Measurements from ENCODE around the gene CTNNBIP1. TPM values are rescaled to one million over a fixed set of nuclear protein-coding genes. Genes with fewer than 3 reads are reported as not detected.

CTNNBIP1 gene
- total and polyA plus RNA-seq, 10 donors: 7.3 to 17.5 (median 12.1) TPM

DNA sequence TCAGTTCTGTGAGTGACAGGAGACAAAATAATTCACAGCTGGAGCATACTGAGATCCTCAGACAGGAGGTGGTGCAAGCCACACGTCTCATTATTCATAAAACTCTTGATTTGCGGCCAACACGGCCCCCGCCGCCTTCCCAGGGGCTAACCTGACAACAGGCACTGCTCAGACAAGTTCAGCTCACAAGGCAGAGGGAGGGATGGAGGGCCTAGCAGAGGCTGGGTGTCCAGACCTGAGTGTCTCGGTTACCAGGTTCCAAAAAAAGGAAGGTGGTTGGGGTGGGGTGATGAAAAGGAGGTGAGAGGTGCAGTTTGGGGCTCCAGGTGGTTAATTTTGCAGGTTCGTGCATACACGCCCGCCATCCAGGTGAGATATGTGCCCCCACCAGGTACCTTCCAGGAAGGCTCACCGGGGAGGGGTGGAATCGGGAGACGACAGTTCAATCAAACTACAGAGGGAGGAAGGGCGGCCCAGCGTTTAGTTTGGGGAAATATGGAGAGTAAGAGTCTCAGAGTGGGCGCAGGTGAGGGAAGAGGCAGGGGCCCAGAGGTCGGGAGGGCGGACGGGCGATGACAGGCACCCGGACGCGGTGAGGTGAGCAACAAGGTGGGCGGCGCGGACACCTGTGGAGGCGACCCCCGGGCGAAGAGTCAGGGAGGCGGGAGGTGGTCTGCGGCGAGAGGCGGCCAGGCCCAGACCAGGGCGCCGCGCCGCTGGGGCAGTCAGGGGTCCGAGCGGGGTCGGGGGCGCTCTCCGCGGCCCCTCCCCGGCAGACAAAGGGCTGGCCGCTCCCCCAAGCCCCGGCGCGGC is 629 bp downstream of the CTNNBIP1 start:
- intact Hi-C loops (cut with DNase I; ENCODE audit: low total_unique reads): no loop called here
- TF ChIP-seq POLR2AphosphoS5 (IDR thresholded peaks at IDR 0.05) (no peak), POLR2A (IDR thresholded peaks at IDR 0.05) (no peak)
- TF ChIP-seq, protein P1, sequence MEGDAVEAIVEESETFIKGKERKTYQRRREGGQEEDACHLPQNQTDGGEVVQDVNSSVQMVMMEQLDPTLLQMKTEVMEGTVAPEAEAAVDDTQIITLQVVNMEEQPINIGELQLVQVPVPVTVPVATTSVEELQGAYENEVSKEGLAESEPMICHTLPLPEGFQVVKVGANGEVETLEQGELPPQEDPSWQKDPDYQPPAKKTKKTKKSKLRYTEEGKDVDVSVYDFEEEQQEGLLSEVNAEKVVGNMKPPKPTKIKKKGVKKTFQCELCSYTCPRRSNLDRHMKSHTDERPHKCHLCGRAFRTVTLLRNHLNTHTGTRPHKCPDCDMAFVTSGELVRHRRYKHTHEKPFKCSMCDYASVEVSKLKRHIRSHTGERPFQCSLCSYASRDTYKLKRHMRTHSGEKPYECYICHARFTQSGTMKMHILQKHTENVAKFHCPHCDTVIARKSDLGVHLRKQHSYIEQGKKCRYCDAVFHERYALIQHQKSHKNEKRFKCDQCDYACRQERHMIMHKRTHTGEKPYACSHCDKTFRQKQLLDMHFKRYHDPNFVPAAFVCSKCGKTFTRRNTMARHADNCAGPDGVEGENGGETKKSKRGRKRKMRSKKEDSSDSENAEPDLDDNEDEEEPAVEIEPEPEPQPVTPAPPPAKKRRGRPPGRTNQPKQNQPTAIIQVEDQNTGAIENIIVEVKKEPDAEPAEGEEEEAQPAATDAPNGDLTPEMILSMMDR (IDR thresholded peaks at IDR 0.05 in 8 of 11, conservative IDR thresholded peaks at IDR 0.05 in 3 of 11): no peak

GRCh38 chr1:9908871-9909233 is 1.2 kb downstream of the CTNNBIP1 start:
- no peaks in the 10 kb centered on the region for H3K9me3 ChIP-seq
- intact Hi-C loops (cut with DNase I; ENCODE audit: low total_unique reads): no loop called here
- 68 to 89% (median 81%) methylated on average over 4 of the region's 4 CpGs for WGBS, 5 donors
- no peak for DNase-seq
- H3K36me3 ChIP-seq: no peaks in the 10 kb centered on the region
- H3K4me1 ChIP-seq: peaks cover 15 to 39% (median 22%) of the 10 kb centered on the region in 6 donors
- H3K4me3 ChIP-seq: peak overlapping the region in 3 of 8 donors; percentile 62 to 89 (median 80)
- TF ChIP-seq POLR2A (IDR thresholded peaks at IDR 0.05): no peak
- TF ChIP-seq, protein P1 (IDR thresholded peaks at IDR 0.05 in 8 of 11, conservative IDR thresholded peaks at IDR 0.05 in 3 of 11): no peak
- TF ChIP-seq POLR2AphosphoS5 (IDR thresholded peaks at IDR 0.05): no peak
- H3K27ac ChIP-seq: peak overlapping the region in 2 of 8 donors; percentile 81 to 87
- H3K27me3 ChIP-seq (replicated peaks in 1 of 7): no peaks in the 10 kb centered on the region

More for the DNA sequence above, 629 bp downstream of the CTNNBIP1 start:
- DNase-seq: peak; percentile 93
- no peaks in the 10 kb centered on the region for H3K9me3 ChIP-seq
- H3K27ac ChIP-seq: peak overlapping the region in 7 of 8 donors; percentile 41 to 87 (median 69)
- no peaks in the 10 kb centered on the region for H3K27me3 ChIP-seq (replicated peaks in 1 of 7)
- 1 to 3% (median 1%) methylated on average over 27 to 47 of the region's 47 CpGs for WGBS, 5 donors
- peaks cover 15 to 39% (median 22%) of the 10 kb centered on the region in 6 donors for H3K4me1 ChIP-seq
- no peaks in the 10 kb centered on the region for H3K36me3 ChIP-seq
- peak overlapping the region; percentile 54 to 89 (median 64) for H3K4me3 ChIP-seq

- no peaks in the 10 kb centered on the region for H3K9me3 ChIP-seq
- intact Hi-C loops (cut with DNase I; ENCODE audit: low total_unique reads): no loop called here
- TF ChIP-seq POLR2AphosphoS5 (IDR thresholded peaks at IDR 0.05) (no peak), POLR2A (IDR thresholded peaks at IDR 0.05) (no peak)
- TF ChIP-seq, protein P1 (IDR thresholded peaks at IDR 0.05 in 8 of 11, conservative IDR thresholded peaks at IDR 0.05 in 3 of 11): no peak
- H3K27ac ChIP-seq: no peak overlapping the region
- no peaks in the 10 kb centered on the region for H3K36me3 ChIP-seq
- DNase-seq: no peak
- peaks cover 16 to 44% (median 23%) of the 10 kb centered on the region in 6 donors for H3K4me1 ChIP-seq
- H3K4me3 ChIP-seq: no peak overlapping the region
- H3K27me3 ChIP-seq (replicated peaks in 1 of 7): no peaks in the 10 kb centered on the region
- WGBS, 5 donors: 82 to 90% (median 86%) methylated on average over 5 of the region's 5 CpGs
Measured at GRCh38 chr1:9907441-9907840, 2.6 kb downstream of the CTNNBIP1 start.

GRCh38 chr1:9906466-9906865 is 3.6 kb downstream of the CTNNBIP1 start:
- no peak for DNase-seq
- 90 to 95% (median 94%) methylated on average over 2 of the region's 2 CpGs for WGBS, 5 donors
- Histone ChIP-seq H3K9me3 (no peaks in the 10 kb centered on the region), H3K27ac (no peak overlapping the region), H3K4me1 (peaks cover 14 to 46% (median 27%) of the 10 kb centered on the region in 6 donors), H3K36me3 (no peaks in the 10 kb centered on the region), H3K4me3 (no peak overlapping the region), H3K27me3 (replicated peaks in 1 of 7) (no peaks in the 10 kb centered on the region)
- intact Hi-C loops (cut with DNase I; ENCODE audit: low total_unique reads): no loop called here
- TF ChIP-seq POLR2AphosphoS5 (IDR thresholded peaks at IDR 0.05): no peak
- TF ChIP-seq, protein P1 (IDR thresholded peaks at IDR 0.05 in 8 of 11, conservative IDR thresholded peaks at IDR 0.05 in 3 of 11): no peak
- TF ChIP-seq POLR2A (IDR thresholded peaks at IDR 0.05): no peak

All from spleen (tissue), 11 donors.